HG02870 (cell line): ENCODE data around the gene EIF4E2.
"Not testable (repeated sequence)": the region's sequence is repeated elsewhere in the genome, so short reads cannot be mapped to it uniquely, and the experiment has no call there.

Experiments used
- ATAC-seq: cut with Tn5 transposase; IDR thresholded peaks from one replicate; pipeline ENCODE4 v1.9.1; 2021; ENCODE audit warnings: mild to moderate bottlenecking, moderate library complexity; ENCODE audit not compliant: unreplicated experiment

The EIF4E2 gene

GRCh38 chr2:232521959-232522622, 28.4 kb upstream of the EIF4E2 start:
- ATAC-seq, result no peak

GRCh38 chr2:232522623-232523401, 27.7 kb upstream of the EIF4E2 start:
- no peak for ATAC-seq

- no peak for ATAC-seq
Measured at GRCh38 chr2:232523402-232523681, 27.1 kb upstream of the EIF4E2 start.

GRCh38 chr2:232523682-232524597, 26.5 kb upstream of the EIF4E2 start:
- ATAC-seq, result no peak

GRCh38 chr2:232524771-232525170, 25.7 kb upstream of the EIF4E2 start:
- no peak for ATAC-seq

GRCh38 chr2:232525199-232525598, 25.3 kb upstream of the EIF4E2 start:
- no peak for ATAC-seq

GRCh38 chr2:232525791-232526371, 24.6 kb upstream of the EIF4E2 start, which contains the start of gene CHRND:
CHRND (plus strand) TSS chr2:232526160; CDS start chr2:232526216, 56 bp downstream.
- no peak for ATAC-seq

GRCh38 chr2:232526372-232526941, 24.0 kb upstream of the EIF4E2 start:
- ATAC-seq, result no peak

GRCh38 chr2:232527905-232528470, 22.5 kb upstream of the EIF4E2 start:
- no peak for ATAC-seq

- no peak for ATAC-seq
Measured at GRCh38 chr2:232528746-232529460, 21.6 kb upstream of the EIF4E2 start.

- no peak for ATAC-seq
Measured at GRCh38 chr2:232529806-232530547, 20.5 kb upstream of the EIF4E2 start.

- ATAC-seq, result no peak
Measured at GRCh38 chr2:232530626-232531260, 19.7 kb upstream of the EIF4E2 start.

- ATAC-seq, result no peak
Measured at GRCh38 chr2:232532419-232532818, 18.1 kb upstream of the EIF4E2 start.

GRCh38 chr2:232532821-232533220, 17.7 kb upstream of the EIF4E2 start:
- not testable (repeated sequence) for ATAC-seq

- ATAC-seq, result no peak
Measured at GRCh38 chr2:232533944-232534710, 16.4 kb upstream of the EIF4E2 start.

- ATAC-seq, result no peak
Measured at GRCh38 chr2:232534940-232535651, 15.4 kb upstream of the EIF4E2 start.
